HG03139 (cell line): ENCODE data around the gene POU6F1.
"Not testable (repeated sequence)": the region's sequence is repeated elsewhere in the genome, so short reads cannot be mapped to it uniquely, and the experiment has no call there.

ENCODE experiments used
- ATAC-seq: cut with Tn5 transposase; IDR thresholded peaks from one replicate; pipeline ENCODE4 v1.9.1; 2021; ENCODE audit not compliant: unreplicated experiment

Gene POU6F1

GRCh38 chr12:51217968-51218606 lies at the start of gene POU6F1:
POU6F1 (minus strand) TSS chr12:51218062; CDS start chr12:51206836, 11,226 bp downstream.
- peak; percentile 61 for ATAC-seq

- ATAC-seq = no peak
These were observed 47.2 kb upstream of the POU6F1 start for GRCh38 chr12:51265024-51265423.

GRCh38 chr12:51264297-51264696 lies 46.4 kb upstream of the POU6F1 start:
- no peak for ATAC-seq

- no peak for ATAC-seq
These were observed 45.5 kb upstream of the POU6F1 start for GRCh38 chr12:51263341-51263740.

- no peak for ATAC-seq
These were observed 44.9 kb upstream of the POU6F1 start for GRCh38 chr12:51262758-51263177.

- ATAC-seq = not testable (repeated sequence)
These were observed 41.7 kb upstream of the POU6F1 start for GRCh38 chr12:51259600-51259999.

GRCh38 chr12:51254536-51254935 lies 36.7 kb upstream of the POU6F1 start:
- ATAC-seq = no peak

- ATAC-seq = no peak
These were observed 35.4 kb upstream of the POU6F1 start for GRCh38 chr12:51253276-51253675.

- ATAC-seq = no peak
These were observed 29.8 kb upstream of the POU6F1 start for GRCh38 chr12:51247523-51248206.

- no peak for ATAC-seq
These were observed 28.5 kb upstream of the POU6F1 start for GRCh38 chr12:51246254-51246853.

- ATAC-seq = no peak
These were observed 27.8 kb upstream of the POU6F1 start for GRCh38 chr12:51245476-51246253.

GRCh38 chr12:51244269-51244668 lies 26.4 kb upstream of the POU6F1 start:
- no peak for ATAC-seq

GRCh38 chr12:51242876-51243275 lies 25.0 kb upstream of the POU6F1 start:
- ATAC-seq = no peak

- ATAC-seq = no peak
These were observed 24.3 kb upstream of the POU6F1 start for GRCh38 chr12:51242120-51242519.

- no peak for ATAC-seq
These were observed 23.1 kb upstream of the POU6F1 start for GRCh38 chr12:51240971-51241370.

- peak; percentile 90 for ATAC-seq
These were observed 20.9 kb upstream of the POU6F1 start, which contains the start of gene DAZAP2 for GRCh38 chr12:51238510-51239334. DAZAP2 (plus strand) TSS chr12:51238826; CDS start chr12:51238908, 82 bp downstream.

GRCh38 chr12:51238037-51238509 lies 20.2 kb upstream of the POU6F1 start:
- no peak for ATAC-seq

- ATAC-seq = no peak
These were observed 16.7 kb upstream of the POU6F1 start for GRCh38 chr12:51234530-51234929.

GRCh38 chr12:51232642-51233041 lies 14.8 kb upstream of the POU6F1 start:
- no peak for ATAC-seq

- ATAC-seq = no peak
These were observed 11.4 kb upstream of the POU6F1 start for GRCh38 chr12:51229116-51229809.
